Gastrocnemius medialis (tissue), 4 donors: ENCODE data around the gene SPATA31C1. TPM values are rescaled to one million over a fixed set of nuclear protein-coding genes. Genes with fewer than 3 reads are reported as not detected.

Source experiments
- ATAC-seq, 2 donors: fragments of 150-250 bp; one replicate each; pipeline ENCODE4 v1.9.1; 2016
- DNase-seq, 2 donors: peaks; one replicate each; pipeline ENCODE4 v3.0.0-alpha.2; 2019
- H3K27ac ChIP-seq, 4 donors: fragments of 200-600 bp; sonication (generic); 1 replicate in 1 of 4; 2 replicates in 3 of 4; pipeline ENCODE4 v1.5.1; 2016 to 2018; ENCODE audit warnings: mild to moderate bottlenecking in 2 of 4, moderate library complexity in 1 of 4
- H3K27me3 ChIP-seq, 3 donors: fragments of 200-600 bp; sonication (generic) in 2 of 3; 1 replicate in 1 of 3; 2 replicates in 2 of 3; pipeline versions ENCODE4 v1.5.1 to v1.6.0; 2016 to 2019; ENCODE audit warnings: mild to moderate bottlenecking in 1 of 3, moderate library complexity in 1 of 3
- H3K36me3 ChIP-seq, 2 donors: fragments of 200-600 bp; sonication (generic) in 1 of 2; one replicate each; pipeline ENCODE4 v1.5.1; 2017 to 2018
- H3K4me1 ChIP-seq, 2 donors: fragments of 200-600 bp; sonication (generic) in 1 of 2; one replicate each; pipeline ENCODE4 v1.5.1; 2016 to 2017; ENCODE audit warnings: mild to moderate bottlenecking in 2 of 2
- H3K4me3 ChIP-seq, 4 donors: fragments of 200-600 bp; sonication (generic) in 3 of 4; 1 replicate in 1 of 4; 2 replicates in 3 of 4; pipeline ENCODE4 v1.5.1; 2016 to 2019; ENCODE audit warnings: mild to moderate bottlenecking in 2 of 4
- H3K9me3 ChIP-seq, 3 donors: fragments of 200-600 bp; sonication (generic) in 2 of 3; 1 replicate in 1 of 3; 2 replicates in 2 of 3; pipeline ENCODE4 v1.5.1; 2016 to 2019
- CTCF ChIP-seq, 5 experiments: fragments of 450-650 bp in 3 of 5; fragments of 200-600 bp in 2 of 5; sonication (generic) in 2 of 5; IDR thresholded peaks in 4 of 5; conservative IDR thresholded peaks in 1 of 5; 1 replicate in 4 of 5; 2 replicates in 1 of 5; pipeline ENCODE4 v1.5.1; 2016 to 2019; ENCODE audit warnings: antibody characterized with exemption in 5 of 5, mild to moderate bottlenecking in 3 of 5, moderate library complexity in 3 of 5
- POLR2A ChIP-seq, 2 donors: fragments of 450-650 bp; IDR thresholded peaks; one replicate each; pipeline ENCODE4 v1.6.1; 2017; ENCODE audit warnings: antibody characterized with exemption in 2 of 2, mild to moderate bottlenecking in 2 of 2, moderate library complexity in 2 of 2
- in situ Hi-C, 4 donors: fragments of 200-750 bp; cut with MboI; loops; one replicate each; pipeline versions ENCODE4 v1.15.0 to v1.8.0; 2017; ENCODE audit warnings: low sequenced_read_pairs in 4 of 4
- intact Hi-C: fragments of 100-400 bp; cut with DNase I; formaldehyde crosslinking; loops from one replicate; pipeline ENCODE4 v1.15.1; 2023; ENCODE audit warnings: low total_unique reads
- total RNA-seq, 4 donors: library from RNA; depleted of rRNA; stranded (reverse); fragments of >200 nt; gene quantifications; one replicate each; pipeline versions ENCODE4 v1.1.0 to v1.2.3, GENCODE V29; 2016

The SPATA31C1 gene
- total RNA-seq, 4 donors from 2014 or later, result not detected

- in situ Hi-C loops, result no loop called here
- intact Hi-C loops, result no loop called here
- H3K4me3 ChIP-seq, result no peak overlapping the region
- no peaks in the 10 kb centered on the region for H3K36me3 ChIP-seq
- no peak overlapping the region for H3K27ac ChIP-seq
- H3K4me1 ChIP-seq, result no peaks in the 10 kb centered on the region
- TF ChIP-seq POLR2A (IDR thresholded peaks at IDR 0.05) (no peak), CTCF (IDR thresholded peaks at IDR 0.05 in 4 of 5, conservative IDR thresholded peaks at IDR 0.05 in 1 of 5) (no peak)
- no peak for DNase-seq
- peaks cover 0 to 11% (median 0%) of the 10 kb centered on the region in 3 donors for H3K27me3 ChIP-seq
- H3K9me3 ChIP-seq, result no peaks in the 10 kb centered on the region
- no peak for ATAC-seq
Observed at GRCh38 chr9:87944682-87945081, 26.9 kb downstream of the SPATA31C1 start.

GRCh38 chr9:87950296-87950695 lies 32.5 kb downstream of the SPATA31C1 start:
- no peak overlapping the region for H3K4me3 ChIP-seq
- DNase-seq (no peak), ATAC-seq (no peak)
- no peaks in the 10 kb centered on the region for H3K36me3 ChIP-seq
- TF ChIP-seq CTCF (IDR thresholded peaks at IDR 0.05 in 4 of 5, conservative IDR thresholded peaks at IDR 0.05 in 1 of 5), result no peak
- no peak for TF ChIP-seq POLR2A (IDR thresholded peaks at IDR 0.05)
- H3K4me1 ChIP-seq, result no peaks in the 10 kb centered on the region
- intact Hi-C loops, result loop anchor here (5.0 kb wide), 1 partner anchor 627 kb away; no protein-coding TSS in a partner anchor
- H3K27me3 ChIP-seq, result peaks cover 0 to 10% (median 0%) of the 10 kb centered on the region in 3 donors
- no peaks in the 10 kb centered on the region for H3K9me3 ChIP-seq
- H3K27ac ChIP-seq, result no peak overlapping the region
- in situ Hi-C loops, result no loop called here

- peak in 2 of 5 experiments; percentile 25 to 31 for TF ChIP-seq CTCF (IDR thresholded peaks at IDR 0.05 in 4 of 5, conservative IDR thresholded peaks at IDR 0.05 in 1 of 5)
- TF ChIP-seq POLR2A (IDR thresholded peaks at IDR 0.05), result no peak
Observed at GRCh38 chr9:87950765-87951488, 33.2 kb downstream of the SPATA31C1 start.

GRCh38 chr9:87954230-87954629 lies 36.5 kb downstream of the SPATA31C1 start:
- no peaks in the 10 kb centered on the region for H3K4me1 ChIP-seq
- H3K36me3 ChIP-seq, result no peaks in the 10 kb centered on the region
- TF ChIP-seq CTCF (IDR thresholded peaks at IDR 0.05 in 4 of 5, conservative IDR thresholded peaks at IDR 0.05 in 1 of 5) (no peak), POLR2A (IDR thresholded peaks at IDR 0.05) (no peak)
- no peak overlapping the region for H3K4me3 ChIP-seq
- in situ Hi-C loops (no loop called here), intact Hi-C loops (loop anchor here (5.0 kb wide), 1 partner anchor 623 kb away; no protein-coding TSS in a partner anchor)
- DNase-seq (no peak), ATAC-seq (no peak)
- peaks cover 0 to 5% (median 0%) of the 10 kb centered on the region in 3 donors for H3K27me3 ChIP-seq
- H3K27ac ChIP-seq, result no peak overlapping the region
- H3K9me3 ChIP-seq, result no peaks in the 10 kb centered on the region

More at GRCh38 chr9:87950765-87951488, 33.2 kb downstream of the SPATA31C1 start:
- in situ Hi-C loops, result no loop called here
- no peaks in the 10 kb centered on the region for H3K36me3 ChIP-seq
- H3K4me3 ChIP-seq, result no peak overlapping the region
- peaks cover 0 to 5% (median 0%) of the 10 kb centered on the region in 3 donors for H3K27me3 ChIP-seq
- H3K4me1 ChIP-seq, result no peaks in the 10 kb centered on the region
- no peak overlapping the region for H3K27ac ChIP-seq
- intact Hi-C loops, result loop anchor here (5.0 kb wide), 1 partner anchor 626 kb away; no protein-coding TSS in a partner anchor
- no peak for DNase-seq
- H3K9me3 ChIP-seq, result no peaks in the 10 kb centered on the region
- no peak for ATAC-seq
